HEK293 (cell line): ENCODE data around the gene CCR5AS.

Experiments
- SP2 ChIP-seq: fragments of 450-650 bp; formaldehyde crosslinking; IDR thresholded peaks from 2 replicates; pipeline ENCODE4 v1.5.1; 2016; ENCODE audit warnings: missing biosample characterization, missing genetic modification characterization
- ZBTB1 ChIP-seq: fragments of 450-650 bp; formaldehyde crosslinking; IDR thresholded peaks from 2 replicates; pipeline ENCODE4 v1.5.1; 2016; ENCODE audit warnings: missing biosample characterization, missing genetic modification characterization
- ZNF449 ChIP-seq: fragments of 450-650 bp; formaldehyde crosslinking; IDR thresholded peaks from 2 replicates; pipeline ENCODE4 v1.5.1; 2017; ENCODE audit warnings: missing biosample characterization, mild to moderate bottlenecking, missing genetic modification characterization, moderate library complexity
- ZNF664 ChIP-seq: fragments of 450-650 bp; formaldehyde crosslinking; IDR thresholded peaks from 2 replicates; pipeline ENCODE4 v1.5.1; 2016; ENCODE audit warnings: missing biosample characterization, missing genetic modification characterization
- ZNF777 ChIP-seq: fragments of 450-650 bp; formaldehyde crosslinking; IDR thresholded peaks from 2 replicates; pipeline ENCODE4 v1.5.1; 2017; ENCODE audit warnings: missing biosample characterization, missing genetic modification characterization, borderline replicate concordance

- TF ChIP-seq ZNF449: no peak
- no peak for TF ChIP-seq ZNF777 (tag by site-specific recombination)
- no peak for TF ChIP-seq ZNF664 (tag by site-specific recombination)
- no peak for TF ChIP-seq ZBTB1 (tag by site-specific recombination)
- no peak for TF ChIP-seq SP2 (tag by site-specific recombination)
Measured at GRCh38 chr3:46442576-46443530, 36.0 kb upstream of the CCR5AS start.
